Tibial nerve (tissue), 4 donors: ENCODE results near the gene CCDC50. TPM values are rescaled to one million over a fixed set of nuclear protein-coding genes. Genes with fewer than 3 reads are reported as not detected.

Experiments used
- DNase-seq, 2 donors: peaks; one replicate each; pipeline ENCODE4 v3.0.0-alpha.2; 2019; ENCODE audit warnings: low spot score in 2 of 2
- H3K27ac ChIP-seq, 4 donors: fragments of 200-600 bp; sonication (generic) in 3 of 4; one replicate each; pipeline ENCODE4 v1.5.1; 2017 to 2019; ENCODE audit warnings: mild to moderate bottlenecking in 1 of 4
- H3K27me3 ChIP-seq, 2 donors: fragments of 200-600 bp; sonication (generic) in 1 of 2; one replicate each; pipeline versions ENCODE4 v1.5.1 to v1.6.0; 2017 to 2019
- H3K36me3 ChIP-seq, 3 donors: fragments of 200-600 bp; sonication (generic); one replicate each; pipeline ENCODE4 v1.5.1; 2018 to 2019
- H3K4me1 ChIP-seq, 4 donors: fragments of 200-600 bp; sonication (generic) in 3 of 4; one replicate each; pipeline ENCODE4 v1.5.1; 2017 to 2019
- H3K4me3 ChIP-seq, 4 donors: fragments of 200-600 bp; sonication (generic) in 3 of 4; one replicate each; pipeline ENCODE4 v1.5.1; 2017 to 2019; ENCODE audit warnings: mild to moderate bottlenecking in 1 of 4, moderate library complexity in 1 of 4
- H3K9me3 ChIP-seq, 4 donors: fragments of 200-600 bp; sonication (generic) in 3 of 4; one replicate each; pipeline ENCODE4 v1.5.1; 2017 to 2019
- EP300 ChIP-seq, 2 donors: sonication (generic); formaldehyde crosslinking; IDR thresholded peaks; one replicate each; pipeline ENCODE4 v1.6.1; 2017; ENCODE audit warnings: antibody characterized with exemption in 2 of 2, mild to moderate bottlenecking in 1 of 2
- POLR2A ChIP-seq, 2 donors: fragments of 450-650 bp; IDR thresholded peaks; one replicate each; pipeline ENCODE4 v1.6.1; 2017; ENCODE audit warnings: antibody characterized with exemption in 2 of 2, mild to moderate bottlenecking in 2 of 2, moderate library complexity in 2 of 2
- WGBS, 2 donors: methylation state at CpG; one replicate each; pipeline ENCODE4 v1.1.5; 2018; 5-methylcytosine and 5-hydroxymethylcytosine counted together
- total RNA-seq, 4 donors: library from RNA; depleted of rRNA; stranded (reverse); fragments of >200 nt; gene quantifications; one replicate each; pipeline ENCODE4 v1.1.0, GENCODE V29; 2016
- TF ChIP-seq, protein P1 (sequence below), 5 experiments: fragments of 200-600 bp in 3 of 5; fragments of 450-650 bp in 2 of 5; sonication (generic) in 3 of 5; IDR thresholded peaks; one replicate each; pipeline ENCODE4 v1.5.1; 2016 to 2019; ENCODE audit warnings: antibody characterized with exemption in 5 of 5, mild to moderate bottlenecking in 3 of 5, moderate library complexity in 2 of 5

The CCDC50 gene
- total RNA-seq, 4 donors from 2014 or later = 83.5 to 99.6 (median 94.2) TPM

DNA sequence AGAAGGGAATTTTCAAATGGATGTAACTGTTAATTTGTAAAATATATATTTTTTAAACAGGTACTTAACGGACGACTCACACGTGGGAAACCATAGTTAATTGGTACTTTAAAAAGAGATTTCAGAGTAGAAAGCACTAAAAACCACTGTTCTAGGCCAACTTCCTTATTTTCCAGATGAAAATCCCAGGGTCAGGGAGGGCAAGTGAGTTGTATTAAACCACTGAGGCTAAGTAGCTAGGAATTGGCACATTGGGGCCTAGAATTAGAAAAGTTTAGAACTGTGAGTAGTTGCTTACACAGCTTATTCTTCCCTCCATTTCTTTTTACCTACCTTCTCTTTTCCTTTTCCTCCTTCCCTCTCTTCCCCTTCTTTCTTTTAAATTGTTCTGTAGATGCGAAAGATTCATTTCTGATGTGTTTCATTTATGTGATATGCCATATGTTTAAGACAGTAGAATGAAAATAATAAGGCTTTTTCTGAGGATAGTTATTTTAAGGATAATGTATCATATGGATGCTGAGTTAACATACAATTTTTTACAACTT is 5.2 kb downstream of the CCDC50 start:
- Histone ChIP-seq H3K27ac (no peak overlapping the region), H3K27me3 (no peaks in the 10 kb centered on the region), H3K36me3 (no peaks in the 10 kb centered on the region), H3K4me1 (peaks cover 0 to 81% (median 36%) of the 10 kb centered on the region in 4 donors), H3K4me3 (no peak overlapping the region), H3K9me3 (no peaks in the 10 kb centered on the region)
- WGBS, 2 donors = 78 to 80% methylated on average over 4 of the region's 4 CpGs
- TF ChIP-seq, protein P1, sequence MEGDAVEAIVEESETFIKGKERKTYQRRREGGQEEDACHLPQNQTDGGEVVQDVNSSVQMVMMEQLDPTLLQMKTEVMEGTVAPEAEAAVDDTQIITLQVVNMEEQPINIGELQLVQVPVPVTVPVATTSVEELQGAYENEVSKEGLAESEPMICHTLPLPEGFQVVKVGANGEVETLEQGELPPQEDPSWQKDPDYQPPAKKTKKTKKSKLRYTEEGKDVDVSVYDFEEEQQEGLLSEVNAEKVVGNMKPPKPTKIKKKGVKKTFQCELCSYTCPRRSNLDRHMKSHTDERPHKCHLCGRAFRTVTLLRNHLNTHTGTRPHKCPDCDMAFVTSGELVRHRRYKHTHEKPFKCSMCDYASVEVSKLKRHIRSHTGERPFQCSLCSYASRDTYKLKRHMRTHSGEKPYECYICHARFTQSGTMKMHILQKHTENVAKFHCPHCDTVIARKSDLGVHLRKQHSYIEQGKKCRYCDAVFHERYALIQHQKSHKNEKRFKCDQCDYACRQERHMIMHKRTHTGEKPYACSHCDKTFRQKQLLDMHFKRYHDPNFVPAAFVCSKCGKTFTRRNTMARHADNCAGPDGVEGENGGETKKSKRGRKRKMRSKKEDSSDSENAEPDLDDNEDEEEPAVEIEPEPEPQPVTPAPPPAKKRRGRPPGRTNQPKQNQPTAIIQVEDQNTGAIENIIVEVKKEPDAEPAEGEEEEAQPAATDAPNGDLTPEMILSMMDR (IDR thresholded peaks at IDR 0.05) = no peak
- TF ChIP-seq EP300 (IDR thresholded peaks at IDR 0.05) = no peak
- no peak for TF ChIP-seq POLR2A (IDR thresholded peaks at IDR 0.05)
- DNase-seq = no peak

DNA sequence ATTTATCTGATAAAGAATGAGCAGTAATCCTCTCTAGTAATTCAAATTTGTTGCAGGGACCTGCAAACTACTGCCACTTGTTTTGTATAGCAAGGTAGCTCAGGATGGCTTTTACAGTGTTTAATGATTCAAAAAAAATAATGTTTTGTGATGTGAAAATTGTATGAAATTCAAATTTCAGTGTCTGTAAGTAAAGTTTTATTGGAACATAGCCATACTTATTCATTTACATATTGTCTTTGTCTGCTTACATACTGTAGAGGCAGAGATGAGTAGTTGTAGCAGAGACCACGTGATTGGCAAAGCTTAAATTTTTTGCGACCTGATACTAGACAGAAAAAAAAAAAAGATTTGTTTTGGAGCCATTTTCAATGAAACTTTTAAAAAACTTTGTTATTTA is 7.6 kb downstream of the CCDC50 start:
- Histone ChIP-seq H3K36me3 (no peaks in the 10 kb centered on the region), H3K27me3 (no peaks in the 10 kb centered on the region), H3K27ac (no peak overlapping the region), H3K9me3 (no peaks in the 10 kb centered on the region), H3K4me1 (peaks cover 0 to 78% (median 25%) of the 10 kb centered on the region in 4 donors), H3K4me3 (no peak overlapping the region)
- DNase-seq = no peak
- TF ChIP-seq, protein P1 (IDR thresholded peaks at IDR 0.05) = no peak
- TF ChIP-seq POLR2A (IDR thresholded peaks at IDR 0.05) = no peak
- TF ChIP-seq EP300 (IDR thresholded peaks at IDR 0.05) = no peak
- WGBS, 2 donors = 60% methylated on average over 2 of the region's 2 CpGs

DNA sequence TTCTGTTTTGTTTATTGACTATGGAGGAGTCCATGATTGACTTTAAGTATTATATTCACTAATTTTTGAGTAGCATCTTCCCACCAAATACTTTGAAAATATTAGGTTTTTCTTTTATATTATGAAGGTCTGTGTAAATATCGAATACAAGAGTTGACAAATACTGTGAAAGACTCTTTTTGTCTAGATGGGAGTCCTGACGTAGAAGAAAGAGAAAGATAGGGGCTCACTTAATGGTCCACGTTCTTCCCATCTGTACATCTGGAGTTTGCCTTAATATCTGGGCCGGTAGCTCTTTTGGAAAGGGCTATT is 8.9 kb downstream of the CCDC50 start:
- Histone ChIP-seq H3K36me3 (no peaks in the 10 kb centered on the region), H3K27ac (no peak overlapping the region), H3K9me3 (no peaks in the 10 kb centered on the region), H3K27me3 (no peaks in the 10 kb centered on the region), H3K4me1 (peaks cover 0 to 75% (median 21%) of the 10 kb centered on the region in 4 donors), H3K4me3 (no peak overlapping the region)
- WGBS, 2 donors = 81 to 87% methylated on average over 4 of the region's 4 CpGs
- no peak for DNase-seq
- TF ChIP-seq, protein P1 (IDR thresholded peaks at IDR 0.05) = no peak
- no peak for TF ChIP-seq EP300 (IDR thresholded peaks at IDR 0.05)
- TF ChIP-seq POLR2A (IDR thresholded peaks at IDR 0.05) = no peak

DNA sequence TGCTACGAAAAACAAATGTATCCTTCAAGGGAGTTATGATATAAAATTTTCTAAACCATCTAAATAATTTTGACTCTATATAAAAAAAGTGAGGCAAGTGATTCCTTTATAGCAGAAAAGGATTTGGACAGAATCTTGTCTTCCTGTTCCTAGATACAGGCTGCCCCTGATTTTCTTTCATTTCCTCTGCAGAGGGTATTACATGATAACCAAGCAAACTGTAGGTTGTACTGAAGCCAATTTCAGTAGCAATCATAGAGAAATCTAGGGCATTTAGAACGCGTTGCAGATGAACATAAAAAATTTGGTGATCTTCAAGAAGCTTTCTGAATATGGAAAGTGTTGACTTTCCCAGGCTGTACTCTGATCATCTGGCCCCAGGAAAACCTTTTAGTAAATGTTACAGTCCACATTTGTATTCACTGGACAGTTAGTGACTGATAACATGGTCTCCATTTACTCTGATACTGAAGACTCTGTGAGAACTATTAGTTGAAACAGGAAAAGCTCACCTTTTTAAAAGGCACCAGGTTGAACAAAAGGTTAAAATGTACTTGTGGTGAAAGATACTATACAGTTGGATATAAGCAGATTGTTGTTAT is 10.2 kb downstream of the CCDC50 start:
- no peaks in the 10 kb centered on the region for H3K27me3 ChIP-seq
- H3K36me3 ChIP-seq = no peaks in the 10 kb centered on the region
- no peaks in the 10 kb centered on the region for H3K9me3 ChIP-seq
- H3K4me1 ChIP-seq = peaks cover 0 to 67% (median 16%) of the 10 kb centered on the region in 4 donors
- H3K27ac ChIP-seq = no peak overlapping the region
- H3K4me3 ChIP-seq = no peak overlapping the region
- WGBS, 2 donors = 68 to 72% methylated on average over 3 of the region's 3 CpGs
- no peak for DNase-seq
- TF ChIP-seq, protein P1 (IDR thresholded peaks at IDR 0.05) = no peak
- TF ChIP-seq POLR2A (IDR thresholded peaks at IDR 0.05) = no peak
- TF ChIP-seq EP300 (IDR thresholded peaks at IDR 0.05) = no peak

DNA sequence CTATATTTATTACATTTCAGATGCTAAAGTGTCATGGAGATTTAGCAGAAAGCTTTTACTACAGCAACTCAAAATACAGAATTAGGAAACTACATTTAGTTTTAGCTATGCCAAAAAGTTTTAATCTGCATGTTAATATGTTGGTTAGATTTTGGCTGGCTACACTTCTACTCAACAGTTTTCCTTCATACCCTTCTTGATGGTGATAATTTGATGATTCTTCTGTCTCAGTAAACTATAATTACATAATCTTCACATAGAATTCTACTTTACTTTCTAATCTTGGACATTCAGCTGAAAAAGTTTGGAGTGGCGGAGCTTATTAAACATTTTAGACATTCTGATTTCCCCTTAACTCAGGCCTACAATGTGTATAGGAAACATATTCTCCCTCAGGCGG is 11.2 kb downstream of the CCDC50 start:
- 78 to 97% methylated on average over 2 of the region's 2 CpGs for WGBS, 2 donors
- H3K4me3 ChIP-seq = no peak overlapping the region
- H3K36me3 ChIP-seq = no peaks in the 10 kb centered on the region
- H3K27me3 ChIP-seq = no peaks in the 10 kb centered on the region
- H3K27ac ChIP-seq = no peak overlapping the region
- H3K4me1 ChIP-seq = peaks cover 0 to 64% (median 15%) of the 10 kb centered on the region in 4 donors
- H3K9me3 ChIP-seq = no peaks in the 10 kb centered on the region
- TF ChIP-seq EP300 (IDR thresholded peaks at IDR 0.05) = no peak
- TF ChIP-seq POLR2A (IDR thresholded peaks at IDR 0.05) = no peak
- TF ChIP-seq, protein P1 (IDR thresholded peaks at IDR 0.05) = no peak
- DNase-seq = no peak
